ENCODE data around the gene ASB10.

Gene ASB10

DNA sequence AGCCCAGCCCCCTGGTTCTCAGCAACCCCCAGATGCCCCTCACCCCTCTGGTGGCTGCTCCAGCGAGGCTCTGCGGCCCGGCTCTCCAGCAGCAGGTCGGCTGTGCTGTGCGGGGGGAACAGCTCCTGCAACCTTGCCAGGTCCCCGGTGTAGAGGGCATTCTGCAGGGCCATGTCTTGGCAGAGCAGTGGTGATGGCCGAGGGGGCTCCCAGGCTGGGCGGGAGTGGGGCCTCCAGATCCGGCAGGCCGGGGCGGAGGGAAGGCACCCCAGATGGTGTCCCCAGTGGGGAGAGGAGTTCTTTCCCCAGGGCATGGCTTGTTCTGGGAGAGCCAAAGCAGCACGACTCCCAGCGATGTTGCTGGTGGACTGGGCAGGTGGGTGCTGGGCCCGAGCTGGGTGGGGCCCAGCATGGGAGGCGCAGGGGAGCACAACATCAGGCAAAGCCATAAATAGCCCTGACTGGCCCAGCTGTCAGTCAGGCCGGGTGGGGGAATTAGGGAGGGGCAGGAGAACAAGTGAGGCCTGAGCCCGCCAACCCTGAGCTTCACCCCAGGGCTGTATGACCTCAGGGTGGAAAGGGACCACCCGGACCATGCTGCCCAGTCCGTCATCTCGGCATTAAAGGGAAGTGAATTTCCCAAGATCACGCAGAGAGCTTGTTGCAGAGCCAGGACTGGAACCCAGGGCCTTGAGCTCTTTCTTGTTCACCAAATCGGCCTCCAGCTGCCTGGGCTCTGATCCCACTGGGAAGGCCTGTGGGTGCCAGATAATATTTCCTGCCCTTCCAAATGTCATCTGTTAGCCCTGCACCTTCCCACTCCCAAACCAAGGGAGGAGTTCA lies 580 bp upstream of the ASB10 start:
- no peak for DNase-seq (ENCODE audit: low spot score)

- no peak for DNase-seq (ENCODE audit: low spot score)
Observed at GRCh38 chr7:151185762-151186639, 1.0 kb downstream of the ASB10 start.

DNA sequence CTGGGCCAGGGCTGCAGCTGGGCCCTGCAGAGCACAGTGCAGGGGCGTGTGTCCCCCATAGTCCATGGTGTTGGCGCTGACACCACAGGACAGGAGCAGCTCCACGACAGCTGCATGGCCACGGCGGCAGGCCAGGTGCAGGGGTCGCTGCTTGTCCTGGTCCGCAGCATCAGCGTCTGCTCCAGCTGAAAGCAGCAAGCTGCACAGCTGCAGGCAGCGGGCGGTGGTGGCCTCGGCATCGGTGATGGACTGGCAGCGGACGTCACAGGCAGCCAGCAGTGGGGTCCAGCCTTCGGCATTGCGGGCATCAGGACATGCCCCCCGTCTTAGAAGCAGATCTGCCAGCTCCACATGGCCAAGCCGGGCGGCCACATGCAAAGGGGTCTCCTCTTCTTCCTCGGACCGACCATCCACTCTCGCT lies 6.0 kb downstream of the ASB10 start:
- DNase-seq (ENCODE audit: low spot score): no peak

DNA sequence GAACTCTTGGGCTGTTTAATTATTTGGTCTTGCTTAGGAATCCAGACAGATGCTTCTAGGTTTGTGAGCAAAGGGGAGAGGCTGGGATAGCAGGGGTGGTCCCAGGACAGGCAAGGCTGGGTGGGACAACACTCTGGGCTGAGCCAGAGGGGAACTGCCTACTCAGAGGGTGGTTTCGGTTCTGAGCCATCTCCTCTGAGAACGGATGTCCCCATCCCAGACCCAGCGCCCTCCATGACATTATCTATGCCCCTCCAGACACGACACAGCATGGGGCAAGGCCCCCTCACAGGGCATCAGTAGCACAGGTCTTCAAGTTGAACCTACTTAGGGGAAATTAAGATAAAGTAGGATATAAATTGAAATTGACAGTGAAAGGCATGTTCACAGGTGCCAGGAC lies 7.1 kb downstream of the ASB10 start:
- DNase-seq (ENCODE audit: low spot score): no peak

- no peak for DNase-seq (ENCODE audit: low spot score)
Observed at GRCh38 chr7:151179287-151179860, 7.7 kb downstream of the ASB10 start.

GRCh38 chr7:151178831-151179230 lies 8.2 kb downstream of the ASB10 start:
- no peak for DNase-seq (ENCODE audit: low spot score)

- peak; percentile 23 for DNase-seq (ENCODE audit: low spot score)
Observed at GRCh38 chr7:151178236-151178635, 8.8 kb downstream of the ASB10 start.

DNA sequence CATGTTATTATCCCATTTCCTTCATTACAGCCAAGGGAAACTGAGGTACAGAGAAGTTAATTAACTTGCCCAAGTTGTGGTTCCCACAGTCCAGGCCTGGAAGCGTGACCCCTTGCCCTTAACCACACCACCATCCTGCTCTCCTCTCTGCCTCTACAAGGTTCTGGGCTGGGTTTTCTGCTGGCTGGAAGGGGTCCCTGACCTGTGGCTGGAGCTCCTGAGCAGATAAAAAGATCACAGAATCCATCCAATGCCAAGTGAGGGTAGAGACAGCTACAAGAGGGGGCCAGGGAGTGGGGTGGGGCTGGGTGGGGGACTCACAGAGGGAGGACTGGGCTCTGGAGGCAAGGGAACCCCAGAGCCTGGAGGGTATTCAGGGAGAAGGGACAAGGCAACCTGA lies 9.7 kb downstream of the ASB10 start:
- no peak for DNase-seq (ENCODE audit: low spot score)

GRCh38 chr7:151176401-151176800 lies 10.6 kb downstream of the ASB10 start:
- DNase-seq (ENCODE audit: low spot score): no peak

- no peak for DNase-seq (ENCODE audit: low spot score)
Observed at GRCh38 chr7:151175793-151176311, 11.2 kb downstream of the ASB10 start.

DNA sequence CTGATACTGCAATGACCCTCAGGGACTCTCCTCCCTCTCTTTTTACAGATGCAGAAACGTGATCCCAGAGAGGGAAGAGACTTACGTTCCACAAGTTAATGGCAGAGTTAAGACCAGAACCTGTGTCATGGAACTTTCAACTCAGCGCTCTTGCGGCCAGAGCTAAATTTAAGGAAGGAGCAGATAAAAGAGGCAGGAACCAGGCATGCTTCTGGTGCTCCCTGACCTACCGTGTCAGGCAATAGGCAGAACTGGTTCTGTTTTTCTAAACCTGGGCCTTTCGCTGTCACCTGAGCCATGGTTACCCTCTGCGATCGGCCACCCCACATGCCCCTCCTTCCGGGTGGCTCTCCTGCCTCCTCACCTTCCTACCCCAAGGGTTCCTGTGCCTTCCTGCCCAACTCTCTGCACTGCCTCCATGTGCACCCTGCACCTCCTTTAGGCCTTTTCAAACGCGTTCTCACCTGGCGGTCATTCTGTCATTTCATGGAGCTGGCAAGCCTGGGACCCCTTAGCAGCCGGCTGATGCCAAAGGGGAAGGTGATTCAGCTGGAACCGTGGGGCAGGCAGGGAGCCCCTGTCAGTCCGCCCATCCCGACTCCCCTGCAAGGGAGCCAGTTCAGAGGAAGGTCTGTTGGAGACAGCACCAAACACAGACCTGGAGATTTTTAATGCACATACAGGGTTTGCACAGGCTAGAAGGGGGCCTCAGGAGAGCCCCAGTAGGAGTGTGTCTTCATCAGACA lies 11.8 kb downstream of the ASB10 start:
- no peak for DNase-seq (ENCODE audit: low spot score)

GRCh38 chr7:151174246-151175046 lies 12.6 kb downstream of the ASB10 start:
- DNase-seq (ENCODE audit: low spot score): no peak

GRCh38 chr7:151173386-151174245 lies 13.4 kb downstream of the ASB10 start:
- DNase-seq (ENCODE audit: low spot score): no peak

DNA sequence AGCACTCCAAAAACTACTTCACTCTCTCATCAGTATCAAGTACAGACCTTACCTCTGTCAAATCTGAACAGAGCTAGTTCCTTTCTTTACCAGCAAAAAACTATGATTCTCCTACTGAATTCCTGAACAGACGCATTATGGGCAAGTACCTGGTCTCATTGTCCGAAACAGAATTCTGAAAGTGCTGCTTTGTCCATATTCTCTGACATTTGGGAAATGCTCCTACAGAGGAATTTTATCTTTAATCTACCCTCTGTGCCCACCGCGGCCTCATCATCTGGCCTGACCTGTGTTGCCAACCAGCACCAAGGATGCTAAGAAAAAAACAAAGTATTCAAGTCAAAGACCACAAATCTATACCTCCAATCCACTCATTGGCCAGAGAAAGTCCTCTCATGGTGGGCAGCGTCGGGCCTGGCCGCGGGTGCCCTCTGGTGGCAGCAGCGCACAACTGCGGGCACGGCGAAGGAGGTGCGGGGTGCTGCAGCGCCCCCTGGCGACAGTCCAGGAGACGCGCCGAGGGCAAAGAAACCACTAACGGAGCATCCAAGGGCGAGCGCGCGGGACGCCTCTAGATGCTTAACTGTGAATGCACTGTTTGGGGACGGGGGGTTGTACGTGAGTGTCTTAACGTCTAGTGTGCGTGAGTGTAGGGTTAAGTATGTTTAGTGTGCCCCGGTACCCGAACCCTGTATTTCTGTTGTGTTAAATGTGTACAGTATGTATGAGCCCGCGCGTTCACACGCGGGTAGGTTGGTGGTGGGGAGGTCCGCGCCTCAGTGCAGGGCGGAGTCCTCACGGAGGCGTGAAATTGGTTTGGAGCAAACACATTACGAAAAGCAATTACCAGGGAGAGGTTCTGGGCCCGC lies 14.5 kb downstream of the ASB10 start:
- peak; percentile 65 for DNase-seq (ENCODE audit: low spot score)

DNA sequence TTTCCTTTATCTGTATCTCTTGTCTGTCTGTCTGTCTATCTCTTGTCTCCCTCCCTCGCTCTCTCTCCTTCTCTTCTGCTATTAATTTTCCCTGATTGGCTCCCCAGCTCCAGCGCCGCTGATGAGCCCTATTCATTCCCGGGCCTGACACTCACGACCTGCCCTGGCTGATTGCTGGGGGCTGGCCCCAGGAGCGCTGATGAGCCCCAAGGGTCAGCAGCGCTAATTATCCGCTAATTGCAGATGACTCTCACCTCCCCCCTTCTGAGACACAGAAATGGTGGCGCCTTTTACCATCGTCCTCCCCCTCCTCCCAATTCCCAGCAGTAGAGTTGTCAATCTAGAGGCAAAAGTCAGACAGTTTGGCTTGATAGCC lies 18.3 kb downstream of the ASB10 start:
- no peak for DNase-seq (ENCODE audit: low spot score)

DNA sequence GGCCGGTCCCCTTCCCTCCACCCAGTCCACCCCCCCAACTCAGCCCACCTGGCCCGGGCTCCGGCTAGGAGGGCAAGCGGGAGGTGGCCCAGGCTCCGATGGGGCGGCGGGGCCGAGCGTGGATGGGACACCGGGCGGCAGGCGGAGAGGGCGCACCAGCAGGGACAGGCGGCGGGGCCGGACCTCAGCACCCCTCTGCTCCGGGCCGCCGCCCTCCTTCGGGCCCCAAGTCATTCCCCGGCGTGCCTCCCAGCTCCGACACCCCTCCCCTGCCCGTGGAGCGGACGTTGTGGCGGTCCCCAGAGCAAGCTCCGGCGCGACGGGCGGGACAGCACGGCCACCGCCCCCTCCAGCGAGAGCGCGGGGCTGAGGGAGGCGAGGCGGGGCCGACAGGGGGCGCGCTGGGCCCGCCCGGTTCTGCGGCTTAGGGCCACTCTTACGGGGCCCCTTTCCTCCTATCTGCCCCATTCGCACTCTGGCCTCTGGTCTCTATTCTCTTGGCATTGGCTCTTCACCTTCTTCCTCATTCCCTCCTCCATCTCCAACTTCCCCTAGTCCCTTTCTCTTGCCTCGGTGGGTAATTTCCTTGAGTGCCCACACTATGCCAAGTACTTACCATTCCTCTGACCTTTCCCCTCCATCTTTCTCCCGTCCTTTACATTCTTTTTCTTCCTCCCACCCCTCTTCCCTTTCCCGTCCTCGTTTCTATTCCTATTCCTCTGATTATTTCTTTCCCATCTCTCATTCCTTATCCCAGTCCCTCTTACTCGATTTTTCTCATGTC lies 18.9 kb downstream of the ASB10 start:
- no peak for DNase-seq (ENCODE audit: low spot score)

DNA sequence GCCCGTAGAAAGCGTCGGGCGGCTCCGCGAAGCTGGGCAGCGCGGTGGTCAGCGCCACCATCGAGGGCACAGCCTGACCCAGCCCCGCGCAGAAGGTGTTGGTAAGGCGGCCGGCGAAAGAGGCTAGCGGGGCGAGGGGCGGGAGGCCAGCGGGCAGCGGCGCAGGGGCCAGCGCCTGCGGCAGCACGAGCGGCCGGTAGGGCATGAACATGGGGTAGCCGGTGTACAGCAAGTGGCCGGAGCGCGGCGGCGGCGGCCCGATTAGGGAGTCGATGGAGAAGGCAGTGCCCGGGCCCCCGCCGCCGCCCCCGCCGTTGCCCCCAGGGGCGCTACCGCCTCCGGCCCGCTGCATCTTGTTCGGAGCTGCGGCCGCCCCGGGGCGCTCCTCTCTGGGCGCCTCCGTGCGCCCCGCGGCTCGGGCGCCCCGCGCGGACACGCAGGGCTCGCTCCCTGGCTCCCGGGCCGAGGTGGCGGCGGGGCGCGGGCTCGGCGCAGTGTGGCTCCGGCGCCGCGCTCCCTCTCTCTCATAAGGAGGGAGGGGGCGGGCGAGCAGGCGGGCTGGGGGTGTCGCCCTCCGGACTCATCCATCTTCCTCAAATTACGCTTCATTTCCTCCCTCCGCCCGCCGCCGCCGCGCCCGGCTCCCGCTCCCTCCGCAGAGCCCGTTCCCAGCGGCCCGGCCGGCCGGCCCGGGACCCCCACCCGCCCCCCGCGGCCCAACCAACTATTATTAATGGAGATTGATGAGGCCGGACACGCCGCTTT lies 19.7 kb downstream of the ASB10 start, which contains the start of gene GBX1:
TSS of gene GBX1 (minus strand) at position 498 of the 765 bp plus-strand sequence. CDS start at position 352, 146 bp downstream.
- DNase-seq (ENCODE audit: low spot score): no peak
